ENCODE data around the gene SMAD6. TPM values are rescaled to one million over a fixed set of nuclear protein-coding genes. Genes with fewer than 3 reads are reported as not detected.

The SMAD6 gene
- total and polyA plus RNA-seq, 2 of the 4 experiments (the other 2 are of a cell fraction), result 4.8 to 8.5 TPM

GRCh38 chr15:66723826-66724731 lies 22.0 kb downstream of the SMAD6 start:
- Histone ChIP-seq H3K18ac (ENCODE audit: low read depth, low read length) (no peak overlapping the region), H2BK20ac (ENCODE audit: low read depth, low read length) (no peak overlapping the region), H3K9ac (ENCODE audit: low read depth, low read length) (no peak overlapping the region), H4K5ac (ENCODE audit: low read depth, low read length) (no peak overlapping the region), H4K20me1 (ENCODE audit: insufficient read depth, low read length) (peaks cover 60% of the 10 kb centered on the region), H3K27ac (ENCODE audit: insufficient read depth, low read length) (peak overlapping the region; percentile 45; the same call in 1 of the 2 replicates), H3K14ac (replicated peaks; ENCODE audit: low read depth, low read length) (no peak overlapping the region), H3K36me3 (ENCODE audit: control insufficient read depth, insufficient read depth, low read length) (peaks cover 33% of the 10 kb centered on the region), H2AFZ (replicated peaks; ENCODE audit: low read length, poor library complexity) (no peak overlapping the region), H3K4me1 (ENCODE audit: control insufficient read depth, insufficient read depth, low read length) (peaks cover 22% of the 10 kb centered on the region), H2AK9ac (replicated peaks; ENCODE audit: low read depth, low read length, poor library complexity) (no peak overlapping the region), H3K9me1 (ENCODE audit: insufficient read depth, low read length) (peaks cover 33% of the 10 kb centered on the region), H4K91ac (ENCODE audit: insufficient read depth, low read depth, low read length) (no peak overlapping the region), H2AK5ac (ENCODE audit: low read depth, low read length) (no peak overlapping the region), H3K23ac (ENCODE audit: low read depth, low read length) (no peak overlapping the region), H2BK5ac (ENCODE audit: low read depth, low read length, poor library complexity, severe bottlenecking) (peak overlapping the region; percentile 22), H3K4me2 (ENCODE audit: low read depth, low read length) (peak overlapping the region; percentile 37; the same call in 1 of the 2 replicates), H3K4ac (ENCODE audit: low read depth, low read length) (no peak overlapping the region), H3K4me3 (ENCODE audit: insufficient read depth, low read depth, low read length) (no peak overlapping the region), H3K79me1 (ENCODE audit: low read depth in 1 of 2, low read length in 2 of 2) (peaks cover 22 to 84% of the 10 kb centered on the region in 2 experiments), H4K8ac (ENCODE audit: low read depth in 2 of 2, low read length in 2 of 2) (no peak overlapping the region), H2BK120ac (ENCODE audit: low read depth, low read length) (no peak overlapping the region), H3K56ac (ENCODE audit: extremely low read depth, insufficient read depth, low read length) (no peak overlapping the region), H3K27me3 (ENCODE audit: control insufficient read depth, insufficient read depth, low read length) (no peaks in the 10 kb centered on the region), H3K9me3 (ENCODE audit: control insufficient read depth, insufficient read depth, low read length) (no peaks in the 10 kb centered on the region), H2BK15ac (ENCODE audit: low read depth, low read length) (no peak overlapping the region)
- ChIA-PET POLR2A (ENCODE audit: unreplicated experiment) (interaction anchor here (0.5 kb wide), 1 partner anchor 159 kb away, joined by 3 read pairs; no protein-coding TSS in a partner anchor), CTCF (interaction anchor here (0.6 kb wide), 1 partner anchor 29 kb away, joined by 5 read pairs; no protein-coding TSS in a partner anchor)
- peak; percentile 86 for DNase-seq
- dilution Hi-C loops (cut with HindIII; ENCODE audit: low sequenced_read_pairs, unreplicated experiment), result no loop called here
- ATAC-seq (ENCODE audit: low read depth), result peak; percentile 63
- no TSS peak for BruUV-seq (replicated peaks)
- no CpG with 5 or more reads among the region's 1 CpG for WGBS, 2 experiments (ENCODE audit: extremely low coverage in 2 of 2, insufficient read length in 1 of 2)
- in situ Hi-C loops (cut with MboI; ENCODE audit: low sequenced_read_pairs), result loop anchor here (25.0 kb wide), 1 partner anchor 113 kb away; no protein-coding TSS in a partner anchor
- intact Hi-C loops (cut with micrococcal nuclease), result no loop called here
- TF ChIP-seq CTCF (conservative IDR thresholded peaks at IDR 0.05; ENCODE audit: low read depth, low read length) (no peak), RAD21 (IDR thresholded peaks at IDR 0.05; ENCODE audit: low read length) (no peak), MAFK (IDR thresholded peaks at IDR 0.05; ENCODE audit: low read depth, low read length) (no peak), USF2 (IDR thresholded peaks at IDR 0.05; ENCODE audit: low read depth, low read length) (no peak), BHLHE40 (IDR thresholded peaks at IDR 0.05; ENCODE audit: low read depth, low read length) (peak; percentile 36; the same call in 1 of the 2 replicates), CHD1 (IDR thresholded peaks at IDR 0.05; ENCODE audit: low read depth, low read length) (no peak), RCOR1 (IDR thresholded peaks at IDR 0.05; ENCODE audit: insufficient replicate concordance, low read length) (peak; percentile 68), SMC3 (IDR thresholded peaks at IDR 0.05; ENCODE audit: low read depth, low read length) (no peak), POLR2A (IDR thresholded peaks at IDR 0.05; ENCODE audit: low read depth, low read length) (no peak), FOS (IDR thresholded peaks at IDR 0.05; ENCODE audit: low read depth, low read length) (no peak), NFE2L2 (IDR thresholded peaks at IDR 0.05; ENCODE audit: low read depth, low read length) (no peak), RFX5 (IDR thresholded peaks at IDR 0.05; ENCODE audit: low read depth, low read length) (no peak), CEBPB (IDR thresholded peaks at IDR 0.05; ENCODE audit: low read depth, low read length) (peak; percentile 48), MAZ (IDR thresholded peaks at IDR 0.05; ENCODE audit: borderline replicate concordance, low read depth, low read length) (no peak), MXI1 (IDR thresholded peaks at IDR 0.05; ENCODE audit: borderline replicate concordance, low read depth, low read length) (0 out of 2 replicates have a peak, but pooled peaks have one; percentile 46)

Data from IMR-90 (cell line).